Osteoblast (primary cell): Measurements from ENCODE around the gene FNBP1L. TPM values are rescaled to one million over a fixed set of nuclear protein-coding genes. Genes with fewer than 3 reads are reported as not detected.

Source experiments
- DNase-seq: peaks from one replicate; pipeline ENCODE4 v3.0.0; 2011; ENCODE audit warnings: low spot score, mixed read lengths; ENCODE audit not compliant: insufficient read length; ENCODE audit errors: missing footprints
- H2AFZ ChIP-seq: 2 replicates; pipeline ENCODE4 v1.6.0; 2011; ENCODE audit warnings: mild to moderate bottlenecking, low read length
- H3K27ac ChIP-seq: 2 replicates; pipeline ENCODE4 v1.5.1; 2011; ENCODE audit warnings: mild to moderate bottlenecking, low read depth, low read length, moderate library complexity
- H3K27me3 ChIP-seq: 2 replicates; pipeline ENCODE4 v1.6.0; 2012; ENCODE audit warnings: mild to moderate bottlenecking, control low read depth, inconsistent platforms, low read length, moderate library complexity; ENCODE audit not compliant: insufficient read depth
- H3K36me3 ChIP-seq: 2 replicates; pipeline ENCODE4 v1.5.1; 2011; ENCODE audit warnings: mild to moderate bottlenecking, low read length, control low read depth, moderate library complexity; ENCODE audit not compliant: insufficient read depth
- H3K4me1 ChIP-seq: 2 replicates; pipeline ENCODE4 v1.5.1; 2011; ENCODE audit warnings: mild to moderate bottlenecking, low read length, control low read depth, moderate library complexity; ENCODE audit not compliant: insufficient read depth
- H3K4me2 ChIP-seq: 2 replicates; pipeline ENCODE4 v1.6.0; 2011; ENCODE audit warnings: mild to moderate bottlenecking, low read length; ENCODE audit not compliant: insufficient read depth
- H3K4me3 ChIP-seq: fragments of 200-600 bp; sonication (generic); 3 replicates; pipeline ENCODE4 v1.5.1; 2012; ENCODE audit warnings: mild to moderate bottlenecking, low read length, inconsistent platforms; ENCODE audit not compliant: insufficient read depth
- H3K79me2 ChIP-seq: 2 replicates; pipeline ENCODE4 v1.6.0; 2012; ENCODE audit warnings: mild to moderate bottlenecking, low read length, control low read depth, inconsistent platforms; ENCODE audit not compliant: insufficient read depth
- H3K9me3 ChIP-seq: 2 replicates; pipeline ENCODE4 v1.5.1; 2011; ENCODE audit warnings: low read depth, low read length, control low read depth
- H4K20me1 ChIP-seq: 2 replicates; pipeline ENCODE4 v1.6.0; 2012; ENCODE audit warnings: mild to moderate bottlenecking, low read length, control low read depth; ENCODE audit not compliant: insufficient read depth
- CTCF ChIP-seq: IDR thresholded peaks from 2 replicates; pipeline ENCODE4 v1.5.1; 2011; ENCODE audit warnings: mild to moderate bottlenecking, low read depth, low read length, moderate library complexity; ENCODE audit errors: extremely low read depth
- total RNA-seq: library from RNA; depleted of rRNA; stranded (reverse); fragments of >200 nt; gene quantifications from 2 replicates; pipeline ENCODE4 v1.2.3, GENCODE V29; 2012

The FNBP1L gene
- total RNA-seq, 1 donor = 8.7 TPM

GRCh38 chr1:93581917-93582850 is 134.3 kb downstream of the FNBP1L start:
- Histone ChIP-seq H3K4me3 (no peak overlapping the region), H3K27ac (no peak overlapping the region), H3K4me1 (peaks cover 36% of the 10 kb centered on the region), H2AFZ (no peak overlapping the region), H3K36me3 (peaks cover 63% of the 10 kb centered on the region), H4K20me1 (peaks cover 34% of the 10 kb centered on the region), H3K79me2 (peaks cover 48% of the 10 kb centered on the region), H3K4me2 (no peak overlapping the region), H3K9me3 (no peaks in the 10 kb centered on the region), H3K27me3 (no peaks in the 10 kb centered on the region)
- DNase-seq = no peak
- TF ChIP-seq CTCF = no peak

GRCh38 chr1:93584261-93585003 is 136.5 kb downstream of the FNBP1L start:
- Histone ChIP-seq H3K79me2 (peaks cover 48% of the 10 kb centered on the region), H3K27me3 (no peaks in the 10 kb centered on the region), H2AFZ (no peak overlapping the region), H3K4me1 (peaks cover 38% of the 10 kb centered on the region), H3K4me2 (peak overlapping the region; percentile 51), H3K4me3 (no peak overlapping the region), H3K36me3 (peaks cover 67% of the 10 kb centered on the region), H3K9me3 (no peaks in the 10 kb centered on the region), H4K20me1 (peaks cover 27% of the 10 kb centered on the region), H3K27ac (peak overlapping the region; percentile 62)
- no peak for TF ChIP-seq CTCF
- peak; percentile 84 for DNase-seq

- H3K9me3 ChIP-seq = no peaks in the 10 kb centered on the region
- H3K4me1 ChIP-seq = peaks cover 29% of the 10 kb centered on the region
- peaks cover 54% of the 10 kb centered on the region for H3K79me2 ChIP-seq
- H3K4me2 ChIP-seq = peak overlapping the region; percentile 51
- no peak overlapping the region for H2AFZ ChIP-seq
- H3K4me3 ChIP-seq = no peak overlapping the region
- H3K27me3 ChIP-seq = no peaks in the 10 kb centered on the region
- peak; percentile 81 for DNase-seq
- H4K20me1 ChIP-seq = peaks cover 23% of the 10 kb centered on the region
- peaks cover 72% of the 10 kb centered on the region for H3K36me3 ChIP-seq
- TF ChIP-seq CTCF = no peak
- peak overlapping the region; percentile 62 for H3K27ac ChIP-seq
Measured at GRCh38 chr1:93585059-93585966, 137.4 kb downstream of the FNBP1L start.
